Muscle of leg (tissue), 11 donors: ENCODE results near the gene CHADL. TPM values are rescaled to one million over a fixed set of nuclear protein-coding genes. Genes with fewer than 3 reads are reported as not detected.

ENCODE experiments used
- DNase-seq: peaks from one replicate; pipeline ENCODE4 v3.0.0; 2013
- H3K27ac ChIP-seq: one replicate; pipeline ENCODE4 v1.5.1; 2013; ENCODE audit warnings: mild to moderate bottlenecking, low read length, control low read depth
- H3K27me3 ChIP-seq: one replicate; pipeline ENCODE4 v1.6.1; 2013; ENCODE audit warnings: low read length; ENCODE audit not compliant: control insufficient read depth, insufficient read depth
- H3K36me3 ChIP-seq: one replicate; pipeline ENCODE4 v1.6.1; 2013; ENCODE audit warnings: low read length; ENCODE audit not compliant: control insufficient read depth, insufficient read depth
- H3K4me1 ChIP-seq: one replicate; pipeline ENCODE4 v1.6.1; 2013; ENCODE audit warnings: low read length; ENCODE audit not compliant: control insufficient read depth, insufficient read depth
- H3K4me3 ChIP-seq: one replicate; pipeline ENCODE4 v1.5.1; 2013; ENCODE audit warnings: low read length, control low read depth
- H3K9me3 ChIP-seq: replicated peaks from 2 replicates; pipeline ENCODE4 v1.6.1; 2013; ENCODE audit warnings: low read depth, low read length; ENCODE audit not compliant: control insufficient read depth
- WGBS: methylation state at CpG from one replicate; pipeline ENCODE4 v1.1.5; 2013; ENCODE audit warnings: missing lambda C conversion rate; ENCODE audit not compliant: insufficient coverage; 5-methylcytosine and 5-hydroxymethylcytosine counted together
- polyA plus RNA-seq, 8 donors: library from polyadenylated mRNA; unstranded; fragments of 120-200 nt; gene quantifications; one replicate each; pipeline versions ENCODE4 v1.2.1 to v1.2.3, GENCODE V29; 2013; ENCODE audit warnings: inconsistent platforms in 1 of 8, low replicate concordance in 1 of 8; ENCODE audit not compliant: insufficient read length in 8 of 8, insufficient read depth in 1 of 8
- total RNA-seq: library from RNA; stranded (reverse); fragments of 120-200 nt; gene quantifications from one replicate; pipeline ENCODE4 v1.2.4, GENCODE V29; 2013

Gene CHADL
- total and polyA plus RNA-seq, 9 donors: 2.8 to 5.4 (median 4.7) TPM

DNA sequence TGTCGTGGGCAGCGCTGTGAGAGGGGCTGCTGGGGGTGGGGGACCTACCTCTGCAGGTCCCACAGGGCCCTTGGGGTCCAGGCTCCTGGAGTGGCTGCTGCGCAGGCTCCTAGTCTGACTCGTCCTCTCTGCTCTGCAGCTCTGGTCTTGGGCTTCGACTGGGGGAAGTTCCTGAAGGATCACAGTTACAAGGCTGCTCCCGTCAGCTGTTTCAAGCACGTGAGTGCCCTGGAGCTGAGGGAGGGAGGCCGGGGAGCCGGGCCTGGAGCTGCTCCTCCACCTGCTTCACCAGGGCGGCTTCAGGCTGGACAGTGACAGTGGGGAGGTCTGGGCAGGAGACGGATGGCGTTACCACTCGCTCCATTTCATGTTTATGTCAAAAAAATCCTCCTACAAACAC lies 23.7 kb downstream of the CHADL start:
- peak; percentile 48 for DNase-seq
- Histone ChIP-seq H3K36me3 (peaks cover 70% of the 10 kb centered on the region), H3K27ac (peak overlapping the region; percentile 93), H3K9me3 (peaks cover 16% of the 10 kb centered on the region), H3K4me3 (no peak overlapping the region), H3K27me3 (no peaks in the 10 kb centered on the region), H3K4me1 (peaks cover 17% of the 10 kb centered on the region)
- 49% methylated on average over 5 of the region's 13 CpGs for WGBS

DNA sequence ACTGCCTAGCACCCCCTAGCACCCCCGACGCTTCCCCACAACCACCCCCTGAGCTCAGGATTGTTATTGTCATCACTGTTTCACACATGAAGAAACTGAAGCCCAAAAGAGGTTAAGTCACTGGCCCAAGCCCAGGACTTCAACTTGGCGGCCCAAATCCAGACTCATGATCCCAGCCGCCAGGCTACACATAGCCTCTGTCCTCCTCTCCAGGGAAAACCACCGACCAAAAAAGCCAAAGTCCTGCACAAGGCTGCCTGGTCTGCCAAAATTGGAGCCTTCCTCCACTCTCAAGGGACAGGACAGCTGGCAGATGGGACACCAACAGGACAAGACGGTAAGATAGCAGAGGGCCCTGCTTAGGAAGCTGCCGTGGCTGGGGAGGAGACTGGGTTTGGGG lies 24.8 kb downstream of the CHADL start:
- WGBS: 100% methylated on average over 7 of the region's 7 CpGs
- H3K27ac ChIP-seq: no peak overlapping the region
- peaks cover 16% of the 10 kb centered on the region for H3K9me3 ChIP-seq
- H3K27me3 ChIP-seq: no peaks in the 10 kb centered on the region
- no peak overlapping the region for H3K4me3 ChIP-seq
- H3K4me1 ChIP-seq: peaks cover 17% of the 10 kb centered on the region
- H3K36me3 ChIP-seq: peaks cover 67% of the 10 kb centered on the region
- no peak for DNase-seq

DNA sequence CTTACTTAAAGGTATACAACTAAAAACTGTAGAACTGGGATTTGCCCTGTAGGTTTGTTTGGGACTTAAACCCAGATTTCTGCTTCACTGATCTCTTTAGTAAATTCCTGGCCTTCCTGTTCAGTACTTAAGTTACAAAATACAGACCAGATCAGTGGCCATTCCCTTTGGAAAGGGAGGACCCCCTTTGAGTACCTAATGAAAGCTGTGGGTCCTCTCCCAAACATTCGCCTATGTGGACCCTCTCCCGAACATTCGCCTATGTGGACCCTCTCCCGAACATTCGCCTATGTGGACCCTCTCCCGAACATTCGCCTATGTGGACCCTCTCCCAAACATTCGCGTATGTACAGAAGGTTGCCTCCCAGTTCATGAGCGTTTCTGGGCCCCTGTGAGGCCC lies 25.3 kb downstream of the CHADL start:
- peaks cover 63% of the 10 kb centered on the region for H3K36me3 ChIP-seq
- H3K27ac ChIP-seq: no peak overlapping the region
- no peaks in the 10 kb centered on the region for H3K27me3 ChIP-seq
- H3K4me1 ChIP-seq: peaks cover 17% of the 10 kb centered on the region
- WGBS: 96% methylated on average over 10 of the region's 10 CpGs
- H3K4me3 ChIP-seq: no peak overlapping the region
- no peak for DNase-seq
- H3K9me3 ChIP-seq: peaks cover 16% of the 10 kb centered on the region

DNA sequence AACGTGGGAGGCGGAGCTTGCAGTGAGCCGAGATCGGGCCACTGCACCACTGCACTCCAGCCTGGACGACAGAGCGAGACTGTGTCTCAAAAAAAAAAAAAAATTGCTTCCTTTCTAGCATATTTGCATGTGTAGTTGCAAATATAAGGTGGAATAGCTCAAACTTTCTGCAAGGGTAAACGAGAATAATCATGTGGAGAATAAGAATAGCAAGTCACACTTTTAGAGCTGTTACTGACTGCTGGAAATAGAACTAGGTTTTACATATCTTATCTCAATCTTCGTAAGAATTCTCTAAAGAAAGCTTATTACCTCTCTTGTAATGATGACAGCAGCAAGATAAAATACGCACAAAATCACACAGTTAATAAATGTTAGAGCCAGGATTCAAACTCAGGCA lies 34.0 kb downstream of the CHADL start:
- Histone ChIP-seq H3K4me3 (no peak overlapping the region), H3K27me3 (no peaks in the 10 kb centered on the region), H3K36me3 (peaks cover 9% of the 10 kb centered on the region), H3K27ac (no peak overlapping the region), H3K4me1 (peaks cover 10% of the 10 kb centered on the region), H3K9me3 (no peaks in the 10 kb centered on the region)
- DNase-seq: no peak
- WGBS: 100% methylated on average over 1 of the region's 9 CpGs

DNA sequence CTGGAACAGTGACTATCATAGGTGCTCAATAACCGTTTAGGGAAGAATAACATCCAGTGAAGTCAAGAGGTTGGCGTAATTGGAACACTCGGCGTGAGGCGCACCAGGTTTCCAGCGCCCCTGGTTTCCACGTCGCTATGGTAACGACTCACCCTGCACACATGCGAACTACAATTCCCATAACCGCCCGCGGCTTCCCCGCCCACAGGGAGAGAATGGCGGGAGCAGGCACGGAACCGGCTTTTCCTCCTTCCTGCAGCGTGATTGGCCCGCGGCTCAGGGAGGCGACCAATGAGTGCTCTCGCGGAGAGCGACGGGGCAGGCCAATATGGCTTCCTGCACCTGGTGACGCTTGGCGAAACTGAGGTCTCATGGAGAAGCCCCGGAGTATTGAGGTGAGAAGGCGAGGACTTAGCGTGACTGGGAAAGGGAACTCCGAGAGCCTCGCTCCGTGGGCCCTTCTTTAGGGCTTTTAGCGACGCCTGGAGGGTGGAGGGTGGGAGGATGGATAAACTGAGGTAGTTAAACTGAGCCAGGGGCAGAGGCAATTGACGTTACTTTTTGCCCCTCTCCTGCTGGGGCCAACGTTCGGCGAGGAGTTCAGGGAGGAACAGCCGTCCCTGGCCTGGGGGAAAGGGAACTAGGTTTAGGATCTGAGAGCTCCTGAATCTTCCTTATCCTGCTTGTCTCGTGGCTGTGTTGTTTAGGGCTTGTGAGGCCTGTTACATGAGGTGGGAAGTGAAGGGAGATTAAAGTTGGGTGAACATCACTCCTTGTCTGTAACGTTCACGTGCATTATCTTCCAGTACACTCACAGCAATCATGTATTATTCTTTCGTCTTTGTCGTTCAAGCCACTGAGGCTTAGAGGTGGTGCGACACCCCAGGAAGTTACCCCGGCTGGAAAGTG lies 35.5 kb downstream of the CHADL start, which contains the start of gene L3MBTL2:
TSS of gene L3MBTL2 (plus strand) at position 321 of the 909 bp plus-strand sequence. CDS start at position 372, 51 bp downstream.
- peak within 1 kb of the TSS; percentile 98 for H3K4me3 ChIP-seq
- peaks cover 6% of the 10 kb centered on the region for H3K36me3 ChIP-seq
- DNase-seq: peak; percentile 98
- peaks cover 10% of the 10 kb centered on the region for H3K4me1 ChIP-seq
- peak within 1 kb of the TSS; percentile 80 for H3K27ac ChIP-seq
- peaks cover under 1% of the 10 kb centered on the region for H3K27me3 ChIP-seq
- WGBS: 2% methylated on average over 37 of the region's 47 CpGs
- no peaks in the 10 kb centered on the region for H3K9me3 ChIP-seq

DNA sequence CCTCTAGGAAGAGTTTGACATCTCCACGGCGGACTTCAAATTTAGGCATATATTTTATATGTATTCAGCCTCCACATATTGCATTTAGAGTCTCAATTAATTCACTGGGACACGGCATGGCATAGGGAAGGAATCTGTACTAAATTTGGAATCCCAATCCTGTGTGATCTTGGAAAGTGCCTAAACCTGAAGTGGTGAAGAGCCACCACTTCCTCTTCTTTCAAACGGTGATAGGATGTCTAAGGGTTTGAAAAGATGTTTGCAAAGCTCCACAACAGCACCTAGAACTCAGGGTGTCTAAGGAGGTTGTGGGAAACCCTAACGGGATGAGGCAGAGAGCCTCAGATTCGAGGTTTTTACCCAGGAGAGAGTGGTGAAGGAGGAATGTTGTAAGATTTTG lies 36.7 kb downstream of the CHADL start:
- no peak for DNase-seq
- Histone ChIP-seq H3K9me3 (no peaks in the 10 kb centered on the region), H3K27ac (no peak overlapping the region), H3K36me3 (no peaks in the 10 kb centered on the region), H3K4me1 (peaks cover 10% of the 10 kb centered on the region), H3K4me3 (no peak overlapping the region), H3K27me3 (peaks cover 10% of the 10 kb centered on the region)
- 80% methylated on average over 2 of the region's 6 CpGs for WGBS

DNA sequence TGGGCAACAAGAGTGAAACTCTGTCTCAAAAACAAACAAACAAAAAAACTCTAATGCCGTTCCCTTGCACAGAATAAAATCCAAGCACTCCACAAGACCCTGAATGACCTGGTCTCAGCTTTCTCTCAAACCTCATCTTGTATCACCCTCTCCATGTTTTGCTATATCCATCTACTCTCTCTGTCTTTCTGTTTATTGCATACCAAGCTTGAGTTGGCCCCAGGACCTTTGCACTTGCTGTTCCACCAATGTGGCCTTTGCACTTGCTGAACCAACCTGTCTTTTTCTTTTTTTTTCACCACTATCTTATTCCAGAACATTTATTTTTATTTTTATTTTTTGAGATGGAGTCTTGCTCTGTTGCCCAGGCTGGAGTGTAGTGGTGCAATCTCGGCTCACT lies 37.6 kb downstream of the CHADL start:
- H3K4me3 ChIP-seq: no peak overlapping the region
- no peak for DNase-seq
- H3K36me3 ChIP-seq: no peaks in the 10 kb centered on the region
- H3K27ac ChIP-seq: no peak overlapping the region
- peaks cover 12% of the 10 kb centered on the region for H3K27me3 ChIP-seq
- peaks cover 12% of the 10 kb centered on the region for H3K4me1 ChIP-seq
- 75% methylated on average over 1 of the region's 2 CpGs for WGBS
- H3K9me3 ChIP-seq: no peaks in the 10 kb centered on the region

DNA sequence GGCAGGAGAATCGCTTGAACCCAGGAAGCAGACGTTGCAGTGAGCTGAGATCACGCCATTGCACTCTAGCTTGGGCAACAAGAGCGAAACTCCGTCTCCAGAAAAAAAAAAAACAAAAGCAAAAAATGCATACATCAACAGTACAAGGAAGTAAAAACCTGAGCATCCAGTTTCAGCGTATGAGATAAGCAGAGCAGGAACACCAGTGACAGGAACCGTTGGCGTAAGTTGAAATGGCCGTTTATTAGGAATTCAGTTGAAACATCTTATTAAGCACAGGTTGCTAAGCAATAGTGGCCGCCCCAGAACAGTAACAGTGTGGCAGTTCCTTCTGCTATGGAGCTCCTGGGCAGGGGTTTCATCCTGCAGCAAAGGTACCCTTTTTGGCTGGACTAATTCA lies 39.6 kb downstream of the CHADL start:
- 54% methylated on average over 5 of the region's 10 CpGs for WGBS
- Histone ChIP-seq H3K4me3 (no peak overlapping the region), H3K4me1 (peaks cover 22% of the 10 kb centered on the region), H3K9me3 (no peaks in the 10 kb centered on the region), H3K36me3 (no peaks in the 10 kb centered on the region), H3K27me3 (peaks cover 17% of the 10 kb centered on the region), H3K27ac (no peak overlapping the region)
- DNase-seq: no peak

DNA sequence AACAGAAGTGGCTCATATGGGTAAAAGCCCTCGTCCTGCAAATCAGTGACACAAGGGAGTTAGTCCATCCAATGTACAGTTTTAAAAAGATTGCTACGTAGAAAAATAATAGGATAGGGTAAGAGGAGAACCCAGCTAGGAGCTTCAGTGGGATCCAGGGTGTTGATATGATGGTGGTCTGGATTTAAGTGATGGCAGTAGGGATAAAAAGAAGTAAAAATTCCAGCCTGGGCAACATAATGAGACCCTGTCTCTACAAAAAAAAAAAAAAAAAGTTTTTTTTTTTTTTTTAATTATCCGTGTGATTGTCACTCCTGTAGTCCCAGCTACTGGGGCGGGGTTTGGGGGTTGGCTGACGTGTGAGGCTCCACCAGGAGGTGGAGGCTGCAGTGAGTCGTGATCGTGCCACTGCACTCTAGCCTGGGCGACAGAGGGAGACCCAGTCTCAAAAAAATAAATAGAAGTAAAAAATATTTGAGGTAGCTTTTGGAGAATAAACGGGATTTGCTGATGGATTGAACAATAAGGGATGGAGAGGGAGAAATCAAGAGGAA lies 42.6 kb downstream of the CHADL start:
- Histone ChIP-seq H3K4me3 (peak overlapping the region; percentile 68), H3K27ac (no peak overlapping the region), H3K9me3 (no peaks in the 10 kb centered on the region), H3K4me1 (peaks cover 13% of the 10 kb centered on the region), H3K36me3 (no peaks in the 10 kb centered on the region), H3K27me3 (peaks cover 17% of the 10 kb centered on the region)
- no peak for DNase-seq
- WGBS: 4% methylated on average over 8 of the region's 9 CpGs
